Gastroesophageal sphincter (tissue), 3 donors: ENCODE measurements around the gene RUFY4.

Experiments
- EP300 ChIP-seq: sonication (generic); formaldehyde crosslinking; IDR thresholded peaks from one replicate; pipeline ENCODE4 v1.6.1; 2017; ENCODE audit warnings: antibody characterized with exemption, mild to moderate bottlenecking
- POLR2A ChIP-seq, 2 donors: fragments of 450-650 bp; IDR thresholded peaks; one replicate each; pipeline ENCODE4 v1.6.1; 2017; ENCODE audit warnings: antibody characterized with exemption in 2 of 2, mild to moderate bottlenecking in 2 of 2, moderate library complexity in 1 of 2
- POLR2AphosphoS5 ChIP-seq: sonication (generic); formaldehyde crosslinking; IDR thresholded peaks from one replicate; pipeline ENCODE4 v1.6.1; 2017; ENCODE audit warnings: antibody characterized with exemption
- TF ChIP-seq, protein P1 (sequence below), 4 experiments: fragments of 200-600 bp in 2 of 4; fragments of 450-650 bp in 2 of 4; sonication (generic) in 1 of 4; IDR thresholded peaks; one replicate each; pipeline ENCODE4 v1.5.1; 2017 to 2019; ENCODE audit warnings: antibody characterized with exemption in 4 of 4, mild to moderate bottlenecking in 2 of 4, moderate library complexity in 2 of 4

DNA sequence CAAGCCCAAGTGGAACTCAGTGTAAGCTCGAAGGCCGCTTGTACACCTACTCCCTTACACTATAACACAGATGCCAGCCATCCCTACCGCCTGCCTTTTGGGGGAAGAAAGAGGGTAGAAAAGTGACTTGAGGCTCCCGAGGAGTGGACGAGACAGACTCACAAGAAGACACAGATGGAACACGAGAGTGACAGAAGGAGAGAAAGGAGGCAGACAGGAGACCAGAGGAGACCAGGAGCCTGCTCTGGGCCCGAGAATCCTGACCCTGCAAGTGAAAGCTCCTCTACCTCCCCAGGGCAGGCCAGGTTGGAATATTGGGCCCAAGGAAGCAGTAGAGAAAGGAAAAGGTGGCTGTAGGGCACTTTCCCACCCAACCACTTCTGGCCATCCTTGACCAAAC is 42.8 kb upstream of the RUFY4 start:
- TF ChIP-seq, protein P1, sequence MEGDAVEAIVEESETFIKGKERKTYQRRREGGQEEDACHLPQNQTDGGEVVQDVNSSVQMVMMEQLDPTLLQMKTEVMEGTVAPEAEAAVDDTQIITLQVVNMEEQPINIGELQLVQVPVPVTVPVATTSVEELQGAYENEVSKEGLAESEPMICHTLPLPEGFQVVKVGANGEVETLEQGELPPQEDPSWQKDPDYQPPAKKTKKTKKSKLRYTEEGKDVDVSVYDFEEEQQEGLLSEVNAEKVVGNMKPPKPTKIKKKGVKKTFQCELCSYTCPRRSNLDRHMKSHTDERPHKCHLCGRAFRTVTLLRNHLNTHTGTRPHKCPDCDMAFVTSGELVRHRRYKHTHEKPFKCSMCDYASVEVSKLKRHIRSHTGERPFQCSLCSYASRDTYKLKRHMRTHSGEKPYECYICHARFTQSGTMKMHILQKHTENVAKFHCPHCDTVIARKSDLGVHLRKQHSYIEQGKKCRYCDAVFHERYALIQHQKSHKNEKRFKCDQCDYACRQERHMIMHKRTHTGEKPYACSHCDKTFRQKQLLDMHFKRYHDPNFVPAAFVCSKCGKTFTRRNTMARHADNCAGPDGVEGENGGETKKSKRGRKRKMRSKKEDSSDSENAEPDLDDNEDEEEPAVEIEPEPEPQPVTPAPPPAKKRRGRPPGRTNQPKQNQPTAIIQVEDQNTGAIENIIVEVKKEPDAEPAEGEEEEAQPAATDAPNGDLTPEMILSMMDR (IDR thresholded peaks at IDR 0.05), result no peak
- TF ChIP-seq POLR2A (IDR thresholded peaks at IDR 0.05) (no peak), POLR2AphosphoS5 (no peak), EP300 (no peak)
